Brain microvascular endothelial cell (primary cell): ENCODE results near the gene ATP5MK.
A peak's percentile ranks its signal among the peaks of the same experiment; 100 is the strongest.
"Not testable (repeated sequence)": the region's sequence is repeated elsewhere in the genome, so short reads cannot be mapped to it uniquely, and the experiment has no call there.

ENCODE experiments used
- DNase-seq: peaks from one replicate; pipeline ENCODE4 v3.0.0-alpha.2; 2020
- H3K27ac ChIP-seq: fragments of 250-450 bp; sonication (Bioruptor Pico); 2 replicates; pipeline ENCODE4 v1.5.1; 2020; ENCODE audit warnings: mild to moderate bottlenecking, moderate library complexity
- H3K27me3 ChIP-seq: fragments of 250-450 bp; sonication (Bioruptor Pico); replicated peaks from 2 replicates; pipeline ENCODE4 v1.5.1; 2020; ENCODE audit warnings: mild to moderate bottlenecking
- H3K36me3 ChIP-seq: fragments of 250-450 bp; sonication (Bioruptor Pico); replicated peaks from 2 replicates; pipeline ENCODE4 v1.5.1; 2020; ENCODE audit warnings: mild to moderate bottlenecking
- H3K4me3 ChIP-seq: 2 replicates; pipeline ENCODE4 v1.5.1; 2011; ENCODE audit warnings: low read depth, mild to moderate bottlenecking, control low read depth, low read length, moderate library complexity
- CTCF ChIP-seq: IDR thresholded peaks from 2 replicates; pipeline ENCODE4 v1.5.1; 2011; ENCODE audit warnings: low read depth, mild to moderate bottlenecking, moderate library complexity, low read length, control low read depth, inconsistent platforms; ENCODE audit errors: missing control alignments
- in situ Hi-C: cut with HindIII; loops from 2 replicates; pipeline ENCODE4 v1.10.0; 2017; ENCODE audit warnings: low sequenced_read_pairs, low pct_ligation_motif_present

ATP5MK gene

GRCh38 chr10:103367379-103367781 is 28.9 kb downstream of the ATP5MK start:
- Histone ChIP-seq H3K36me3 (no peaks in the 10 kb centered on the region), H3K27me3 (no peaks in the 10 kb centered on the region), H3K27ac (peak overlapping the region; percentile 28), H3K4me3 (peak overlapping the region; percentile 81)
- in situ Hi-C loops = no loop called here
- no peak for DNase-seq
- no peak for TF ChIP-seq CTCF

GRCh38 chr10:103360791-103361190 is 35.5 kb downstream of the ATP5MK start:
- H3K27ac ChIP-seq, H3K4me3 ChIP-seq, H3K36me3 ChIP-seq, in situ Hi-C loops, H3K27me3 ChIP-seq, DNase-seq: not testable (repeated sequence)

GRCh38 chr10:103359493-103359892 is 36.8 kb downstream of the ATP5MK start:
- H3K27ac ChIP-seq, H3K27me3 ChIP-seq, DNase-seq, in situ Hi-C loops, H3K36me3 ChIP-seq, H3K4me3 ChIP-seq: not testable (repeated sequence)

GRCh38 chr10:103355906-103356599 is 40.2 kb downstream of the ATP5MK start:
- no peak for TF ChIP-seq CTCF
- Histone ChIP-seq H3K27me3 (no peaks in the 10 kb centered on the region), H3K36me3 (no peaks in the 10 kb centered on the region), H3K27ac (no peak overlapping the region), H3K4me3 (no peak overlapping the region)
- no peak for DNase-seq
- in situ Hi-C loops = no loop called here

GRCh38 chr10:103354567-103354966 is 41.7 kb downstream of the ATP5MK start:
- H3K27ac ChIP-seq, H3K27me3 ChIP-seq, H3K4me3 ChIP-seq, H3K36me3 ChIP-seq, DNase-seq, in situ Hi-C loops: not testable (repeated sequence)

GRCh38 chr10:103353281-103353680 is 43.0 kb downstream of the ATP5MK start:
- TF ChIP-seq CTCF = no peak
- in situ Hi-C loops = no loop called here
- no peak for DNase-seq
- Histone ChIP-seq H3K27me3 (no peaks in the 10 kb centered on the region), H3K27ac (no peak overlapping the region), H3K36me3 (no peaks in the 10 kb centered on the region), H3K4me3 (no peak overlapping the region)

GRCh38 chr10:103350517-103351260 is 45.6 kb downstream of the ATP5MK start, which contains the start of gene PCGF6:
TSS of gene PCGF6 (minus strand) at chr10:103351140. CDS start at chr10:103351066, 74 bp downstream.
- H3K27me3 ChIP-seq = no peaks in the 10 kb centered on the region
- in situ Hi-C loops = no loop called here
- TF ChIP-seq CTCF = peak; percentile 3
- peak within 1 kb of the TSS; percentile 71 for H3K4me3 ChIP-seq
- DNase-seq = peak; percentile 62
- H3K36me3 ChIP-seq = peaks cover 7% of the 10 kb centered on the region
- H3K27ac ChIP-seq = peak within 1 kb of the TSS; percentile 53
